Measurements from ENCODE around the gene KL.

DNA sequence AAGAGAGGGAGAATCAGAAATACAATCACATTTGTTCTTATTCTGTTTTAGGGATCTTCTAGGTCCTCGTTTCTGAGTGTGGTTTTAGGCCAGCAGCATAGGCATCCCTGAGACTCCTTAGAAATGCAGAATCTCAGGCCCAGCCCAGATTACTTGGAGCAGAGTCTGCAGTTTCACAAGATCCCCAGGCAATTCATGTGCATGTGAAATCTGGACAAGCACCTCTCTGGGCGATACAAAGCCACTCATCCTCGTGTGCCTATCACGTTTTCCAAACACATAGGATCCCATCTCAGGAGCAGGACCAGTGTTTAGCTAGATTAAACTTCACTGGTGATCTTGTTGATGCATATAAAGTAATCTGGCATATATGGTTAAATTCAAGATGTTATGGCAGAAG, 87.2 kb downstream of the KL start:
- TF ChIP-seq, protein P1, sequence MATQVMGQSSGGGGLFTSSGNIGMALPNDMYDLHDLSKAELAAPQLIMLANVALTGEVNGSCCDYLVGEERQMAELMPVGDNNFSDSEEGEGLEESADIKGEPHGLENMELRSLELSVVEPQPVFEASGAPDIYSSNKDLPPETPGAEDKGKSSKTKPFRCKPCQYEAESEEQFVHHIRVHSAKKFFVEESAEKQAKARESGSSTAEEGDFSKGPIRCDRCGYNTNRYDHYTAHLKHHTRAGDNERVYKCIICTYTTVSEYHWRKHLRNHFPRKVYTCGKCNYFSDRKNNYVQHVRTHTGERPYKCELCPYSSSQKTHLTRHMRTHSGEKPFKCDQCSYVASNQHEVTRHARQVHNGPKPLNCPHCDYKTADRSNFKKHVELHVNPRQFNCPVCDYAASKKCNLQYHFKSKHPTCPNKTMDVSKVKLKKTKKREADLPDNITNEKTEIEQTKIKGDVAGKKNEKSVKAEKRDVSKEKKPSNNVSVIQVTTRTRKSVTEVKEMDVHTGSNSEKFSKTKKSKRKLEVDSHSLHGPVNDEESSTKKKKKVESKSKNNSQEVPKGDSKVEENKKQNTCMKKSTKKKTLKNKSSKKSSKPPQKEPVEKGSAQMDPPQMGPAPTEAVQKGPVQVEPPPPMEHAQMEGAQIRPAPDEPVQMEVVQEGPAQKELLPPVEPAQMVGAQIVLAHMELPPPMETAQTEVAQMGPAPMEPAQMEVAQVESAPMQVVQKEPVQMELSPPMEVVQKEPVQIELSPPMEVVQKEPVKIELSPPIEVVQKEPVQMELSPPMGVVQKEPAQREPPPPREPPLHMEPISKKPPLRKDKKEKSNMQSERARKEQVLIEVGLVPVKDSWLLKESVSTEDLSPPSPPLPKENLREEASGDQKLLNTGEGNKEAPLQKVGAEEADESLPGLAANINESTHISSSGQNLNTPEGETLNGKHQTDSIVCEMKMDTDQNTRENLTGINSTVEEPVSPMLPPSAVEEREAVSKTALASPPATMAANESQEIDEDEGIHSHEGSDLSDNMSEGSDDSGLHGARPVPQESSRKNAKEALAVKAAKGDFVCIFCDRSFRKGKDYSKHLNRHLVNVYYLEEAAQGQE (IDR thresholded peaks at IDR 0.05; ENCODE audit: insufficient read depth in 1 of 2, low read depth in 2 of 2, low read length in 2 of 2): no peak
- TF ChIP-seq POLR2AphosphoS5 (IDR thresholded peaks at IDR 0.05; ENCODE audit: low read depth, low read length) (no peak), TAF1 (IDR thresholded peaks at IDR 0.05; ENCODE audit: borderline replicate concordance, insufficient read depth, low read length) (no peak), SIN3A (IDR thresholded peaks at IDR 0.05; ENCODE audit: borderline replicate concordance, insufficient read depth, low read length) (no peak)

All from PFSK-1 (cell line).